ENCODE results near the gene SMC6. TPM values are rescaled to one million over a fixed set of nuclear protein-coding genes. Genes with fewer than 3 reads are reported as not detected.

Gene SMC6
- total and polyA plus RNA-seq, 9 donors: 33.9 to 49.0 (median 38.3) TPM

DNA sequence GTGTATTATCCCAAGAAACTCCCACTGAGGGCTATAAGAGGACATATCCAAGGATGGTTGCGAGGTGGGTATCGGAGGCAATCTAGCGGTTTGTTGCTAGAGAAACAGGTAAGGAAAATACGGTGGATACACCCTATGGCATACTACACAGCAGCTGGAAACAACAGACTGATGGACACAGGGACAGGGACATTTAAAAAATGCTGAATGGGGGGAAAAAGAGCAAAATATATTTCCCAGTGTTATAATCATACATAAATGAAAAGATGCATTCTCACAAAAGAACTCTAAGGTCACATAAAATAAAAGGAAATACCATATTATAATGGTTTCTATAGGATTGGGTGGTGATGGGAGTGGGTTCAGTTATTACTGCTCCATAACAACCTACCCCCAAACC lies 95.9 kb downstream of the SMC6 start:
- Histone ChIP-seq H3K9me3 (replicated peaks; ENCODE audit: control insufficient read depth, low read depth, low read length) (no peaks in the 10 kb centered on the region), H3K4me1 (ENCODE audit: control insufficient read depth, insufficient read depth, low read length) (no peaks in the 10 kb centered on the region), H3K27me3 (ENCODE audit: control insufficient read depth, insufficient read depth, low read length) (no peaks in the 10 kb centered on the region), H3K4me3 (ENCODE audit: low read length) (no peak overlapping the region), H3K27ac (ENCODE audit: low read length) (no peak overlapping the region), H3K36me3 (ENCODE audit: control insufficient read depth, insufficient read depth, low read length) (peaks cover 12% of the 10 kb centered on the region)
- no CpG with 5 or more reads among the region's 4 CpGs for WGBS (ENCODE audit: insufficient coverage)
- no peak for DNase-seq

DNA sequence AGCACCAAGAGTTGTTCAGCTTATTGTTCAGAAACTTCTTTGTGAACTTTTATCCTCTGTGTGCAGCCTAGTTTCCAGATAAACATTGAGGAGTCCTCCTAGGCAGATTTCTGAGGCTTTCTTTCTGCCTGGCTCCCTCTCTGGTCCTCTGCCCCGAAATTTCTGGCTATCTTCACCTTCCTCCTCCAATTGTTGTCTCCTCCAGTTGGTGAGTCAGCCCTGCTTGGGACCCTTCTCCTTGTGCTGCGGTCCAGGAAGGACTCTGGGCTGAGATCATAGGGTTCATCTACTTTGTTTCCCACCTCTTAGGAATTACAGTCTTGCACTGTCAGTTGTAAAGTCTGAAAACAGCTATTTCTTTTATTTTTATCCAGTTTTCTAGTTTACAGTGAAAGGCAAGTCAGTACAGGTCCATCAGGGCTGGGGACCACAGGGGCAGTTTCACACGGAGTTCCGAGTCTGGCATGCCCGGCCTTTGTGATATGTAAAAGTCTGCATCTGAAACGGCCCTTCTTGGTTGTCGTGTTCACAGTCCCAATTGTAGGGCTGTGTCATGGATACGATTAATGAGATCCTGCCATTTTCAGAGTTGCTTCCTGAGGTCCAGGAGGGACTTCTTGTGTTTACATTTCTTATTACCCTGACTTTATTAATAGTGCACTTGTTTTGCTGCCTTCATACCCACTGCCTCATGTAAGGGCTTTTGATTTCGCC lies 100.8 kb downstream of the SMC6 start:
- Histone ChIP-seq H3K4me3 (ENCODE audit: low read length) (no peak overlapping the region), H3K27me3 (ENCODE audit: control insufficient read depth, insufficient read depth, low read length) (no peaks in the 10 kb centered on the region), H3K27ac (ENCODE audit: low read length) (no peak overlapping the region), H3K36me3 (ENCODE audit: control insufficient read depth, insufficient read depth, low read length) (no peaks in the 10 kb centered on the region), H3K9me3 (replicated peaks; ENCODE audit: control insufficient read depth, low read depth, low read length) (no peaks in the 10 kb centered on the region), H3K4me1 (ENCODE audit: control insufficient read depth, insufficient read depth, low read length) (no peaks in the 10 kb centered on the region)
- 87% methylated on average over 8 of the region's 9 CpGs for WGBS (ENCODE audit: insufficient coverage)
- no peak for DNase-seq

DNA sequence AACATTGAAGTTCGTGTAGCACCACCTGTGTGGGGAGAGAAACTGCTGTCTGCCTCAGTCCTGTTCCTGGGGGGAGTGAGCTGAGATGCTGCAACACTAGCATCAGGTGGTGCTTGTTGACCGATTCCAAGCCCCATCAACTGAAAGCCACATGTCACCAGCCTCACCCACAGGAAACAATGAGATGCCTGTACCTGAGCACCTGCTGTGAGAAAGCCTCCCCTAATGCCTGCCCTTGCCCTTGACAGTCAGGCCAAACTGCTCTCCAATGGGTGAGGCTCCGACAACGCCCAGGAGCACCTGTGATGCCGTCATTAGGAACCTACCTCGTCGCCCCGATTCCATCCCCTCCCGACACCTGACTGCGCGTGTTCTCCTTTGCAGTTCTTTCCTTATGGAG lies 104.6 kb downstream of the SMC6 start:
- Histone ChIP-seq H3K4me1 (ENCODE audit: control insufficient read depth, insufficient read depth, low read length) (peaks cover 21% of the 10 kb centered on the region), H3K4me3 (ENCODE audit: low read length) (no peak overlapping the region), H3K27ac (ENCODE audit: low read length) (no peak overlapping the region), H3K27me3 (ENCODE audit: control insufficient read depth, insufficient read depth, low read length) (no peaks in the 10 kb centered on the region), H3K9me3 (replicated peaks; ENCODE audit: control insufficient read depth, low read depth, low read length) (no peaks in the 10 kb centered on the region), H3K36me3 (ENCODE audit: control insufficient read depth, insufficient read depth, low read length) (no peaks in the 10 kb centered on the region)
- 96% methylated on average over 10 of the region's 11 CpGs for WGBS (ENCODE audit: insufficient coverage)
- DNase-seq: no peak

DNA sequence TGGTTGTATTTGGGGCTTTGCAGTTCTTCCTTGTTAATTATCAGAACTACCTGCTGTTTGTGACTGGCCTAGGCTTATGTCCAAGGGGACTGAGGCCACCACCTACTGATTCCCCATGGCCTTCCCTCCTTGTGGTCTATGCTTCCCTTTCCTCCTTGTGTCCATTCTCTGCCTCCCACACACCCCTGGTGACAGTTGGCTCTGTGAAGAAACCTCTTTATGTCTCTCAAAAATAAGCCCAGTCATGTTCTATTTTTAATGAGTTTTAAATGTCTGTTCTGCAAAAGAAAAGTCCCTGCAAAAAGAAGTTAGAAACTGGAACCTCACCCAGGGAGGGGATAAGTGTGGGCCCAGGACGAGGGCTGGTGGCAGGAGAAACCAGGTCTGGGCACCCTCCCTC lies 105.0 kb downstream of the SMC6 start:
- H3K27ac ChIP-seq (ENCODE audit: low read length): no peak overlapping the region
- H3K9me3 ChIP-seq (replicated peaks; ENCODE audit: control insufficient read depth, low read depth, low read length): no peaks in the 10 kb centered on the region
- peaks cover 25% of the 10 kb centered on the region for H3K4me1 ChIP-seq (ENCODE audit: control insufficient read depth, insufficient read depth, low read length)
- no peaks in the 10 kb centered on the region for H3K27me3 ChIP-seq (ENCODE audit: control insufficient read depth, insufficient read depth, low read length)
- 56% methylated on average over 1 of the region's 1 CpG for WGBS (ENCODE audit: insufficient coverage)
- no peaks in the 10 kb centered on the region for H3K36me3 ChIP-seq (ENCODE audit: control insufficient read depth, insufficient read depth, low read length)
- no peak for DNase-seq
- H3K4me3 ChIP-seq (ENCODE audit: low read length): no peak overlapping the region

DNA sequence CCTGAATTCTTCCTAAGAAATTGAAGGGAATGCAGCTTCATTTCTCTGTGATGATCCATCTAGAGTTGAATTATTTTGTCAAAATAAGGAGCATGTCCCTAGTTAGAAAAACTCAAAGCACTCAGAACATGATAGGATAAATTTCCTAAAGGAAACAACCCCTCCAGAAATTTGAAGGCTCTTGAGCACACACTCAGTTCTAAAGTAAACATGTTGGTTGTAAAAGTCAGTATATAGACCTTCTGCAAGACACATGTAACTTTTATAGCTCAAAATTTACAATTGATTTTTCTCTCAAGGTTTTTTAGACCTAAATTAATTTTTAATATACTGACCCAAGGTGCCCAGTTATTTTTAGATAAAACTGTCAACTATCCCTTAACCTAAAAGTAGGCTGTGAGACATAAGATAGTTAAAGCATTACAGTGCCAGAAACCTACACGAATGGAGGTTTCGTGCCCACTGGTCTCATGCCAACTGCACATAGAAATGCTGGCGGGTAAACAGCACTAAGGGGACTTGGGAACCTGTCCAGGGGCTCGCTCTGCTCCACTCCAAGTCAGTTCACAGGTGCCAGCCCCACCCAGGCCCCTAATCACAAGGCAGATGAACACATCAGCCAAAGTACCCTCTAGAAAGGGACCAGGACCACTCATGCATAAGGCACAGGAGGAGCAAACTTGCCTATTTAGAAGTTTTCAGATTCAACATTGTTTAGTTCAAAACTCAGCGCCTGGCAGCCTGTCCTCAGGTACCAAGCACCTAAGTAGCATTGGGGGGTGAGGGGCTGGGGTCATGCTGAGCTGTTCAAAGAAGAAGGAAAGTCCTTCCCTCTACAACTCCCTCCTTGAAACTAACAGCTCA lies 106.5 kb downstream of the SMC6 start:
- DNase-seq: peak; percentile 12
- Histone ChIP-seq H3K4me3 (ENCODE audit: low read length) (no peak overlapping the region), H3K36me3 (ENCODE audit: control insufficient read depth, insufficient read depth, low read length) (no peaks in the 10 kb centered on the region), H3K9me3 (replicated peaks; ENCODE audit: control insufficient read depth, low read depth, low read length) (no peaks in the 10 kb centered on the region), H3K4me1 (ENCODE audit: control insufficient read depth, insufficient read depth, low read length) (peaks cover 34% of the 10 kb centered on the region), H3K27ac (ENCODE audit: low read length) (peak overlapping the region; percentile 9), H3K27me3 (ENCODE audit: control insufficient read depth, insufficient read depth, low read length) (no peaks in the 10 kb centered on the region)
- WGBS (ENCODE audit: insufficient coverage): 41% methylated on average over 4 of the region's 5 CpGs

DNA sequence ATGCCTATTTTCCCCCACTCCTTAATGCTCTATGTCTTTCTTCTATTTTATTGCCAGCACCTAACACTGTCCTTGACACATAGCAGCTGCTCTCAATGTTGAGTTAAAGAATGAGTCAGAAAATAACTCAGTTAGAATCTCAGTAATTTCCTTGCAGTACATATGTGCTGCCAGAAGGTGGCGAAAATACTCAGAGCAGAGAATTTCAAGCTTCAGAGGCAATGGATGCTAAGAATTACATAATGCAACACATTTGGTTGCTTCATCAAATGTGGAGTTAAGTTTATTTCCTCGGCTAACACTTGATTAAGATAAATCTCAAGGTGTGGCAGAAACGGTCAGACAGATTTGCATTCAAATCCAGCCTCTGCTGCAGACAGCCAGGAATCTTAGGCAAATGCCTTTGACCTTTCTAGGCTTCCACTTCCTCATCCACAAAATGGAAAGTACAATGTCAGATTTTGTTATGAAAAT lies 107.5 kb downstream of the SMC6 start:
- Histone ChIP-seq H3K4me1 (ENCODE audit: control insufficient read depth, insufficient read depth, low read length) (peaks cover 34% of the 10 kb centered on the region), H3K9me3 (replicated peaks; ENCODE audit: control insufficient read depth, low read depth, low read length) (no peaks in the 10 kb centered on the region), H3K27me3 (ENCODE audit: control insufficient read depth, insufficient read depth, low read length) (no peaks in the 10 kb centered on the region), H3K4me3 (ENCODE audit: low read length) (no peak overlapping the region), H3K27ac (ENCODE audit: low read length) (no peak overlapping the region), H3K36me3 (ENCODE audit: control insufficient read depth, insufficient read depth, low read length) (no peaks in the 10 kb centered on the region)
- 8% methylated on average over 2 of the region's 3 CpGs for WGBS (ENCODE audit: insufficient coverage)
- peak; percentile 71 for DNase-seq

DNA sequence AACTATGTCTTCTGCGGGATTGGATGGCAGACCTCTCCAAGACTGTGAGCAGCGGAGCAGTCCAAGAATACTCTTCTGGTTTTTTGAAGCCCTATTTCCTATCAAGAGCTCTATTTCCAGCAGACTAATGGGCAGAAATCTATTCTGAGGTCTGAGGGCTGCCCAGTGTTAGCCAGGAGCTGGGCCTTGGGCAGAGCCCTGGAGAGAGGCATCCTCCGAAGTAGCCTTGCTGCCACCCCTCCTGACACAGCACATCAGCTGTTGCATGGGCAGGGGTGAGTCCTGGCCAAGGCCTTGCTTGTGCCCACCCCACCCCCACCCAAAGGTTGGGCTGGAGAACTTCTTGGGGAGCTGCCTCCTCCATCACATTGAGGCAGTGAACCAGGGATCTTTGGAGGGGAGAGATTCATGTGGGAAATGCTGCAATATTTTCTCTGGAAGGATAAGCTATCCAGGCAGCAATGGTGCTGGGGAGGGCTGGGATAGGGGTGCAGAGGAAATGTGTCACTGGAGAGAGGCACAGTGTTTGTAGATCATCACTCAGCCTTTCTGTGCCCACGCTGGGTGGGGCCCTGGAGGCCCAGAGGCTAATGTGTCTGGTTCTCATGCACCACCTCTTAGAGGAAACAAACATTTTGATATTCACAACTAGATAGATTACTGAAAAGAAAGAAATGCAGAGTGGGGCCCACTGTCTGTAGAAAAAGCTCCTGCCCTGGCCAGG lies 108.5 kb downstream of the SMC6 start:
- H3K27me3 ChIP-seq (ENCODE audit: control insufficient read depth, insufficient read depth, low read length): no peaks in the 10 kb centered on the region
- H3K36me3 ChIP-seq (ENCODE audit: control insufficient read depth, insufficient read depth, low read length): no peaks in the 10 kb centered on the region
- DNase-seq: peak; percentile 14
- no peaks in the 10 kb centered on the region for H3K9me3 ChIP-seq (replicated peaks; ENCODE audit: control insufficient read depth, low read depth, low read length)
- peak overlapping the region; percentile 66 for H3K27ac ChIP-seq (ENCODE audit: low read length)
- 89% methylated on average over 2 of the region's 4 CpGs for WGBS (ENCODE audit: insufficient coverage)
- H3K4me1 ChIP-seq (ENCODE audit: control insufficient read depth, insufficient read depth, low read length): peaks cover 34% of the 10 kb centered on the region
- H3K4me3 ChIP-seq (ENCODE audit: low read length): no peak overlapping the region

DNA sequence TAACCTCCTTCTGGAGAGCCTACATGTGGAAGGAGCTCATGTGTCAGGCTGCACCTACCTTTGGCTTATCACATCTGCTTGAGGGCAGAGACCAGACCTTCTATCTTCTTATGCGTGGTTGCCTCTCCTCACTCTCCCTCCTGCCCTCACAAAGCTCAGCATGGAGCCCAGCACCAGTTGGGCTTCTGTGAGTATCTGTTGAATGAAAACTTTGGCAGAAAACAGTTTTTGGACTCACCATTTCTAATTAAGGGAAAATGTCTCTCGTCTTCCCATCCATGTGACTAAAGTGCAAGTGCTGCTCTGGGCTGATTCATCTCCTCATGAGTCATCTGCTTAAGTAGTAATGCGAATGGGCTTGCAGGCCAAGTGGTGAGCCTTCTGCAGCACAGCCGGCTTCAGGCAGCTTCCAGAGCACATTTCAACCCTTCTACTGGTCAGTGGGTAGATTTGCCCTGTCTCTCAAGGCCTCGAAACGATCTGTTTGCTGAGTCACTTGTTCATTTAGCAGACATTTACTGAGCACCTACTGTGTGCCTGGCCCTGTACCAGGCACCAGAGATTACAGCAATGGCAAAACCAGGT lies 110.5 kb downstream of the SMC6 start:
- H3K36me3 ChIP-seq (ENCODE audit: control insufficient read depth, insufficient read depth, low read length): no peaks in the 10 kb centered on the region

DNA sequence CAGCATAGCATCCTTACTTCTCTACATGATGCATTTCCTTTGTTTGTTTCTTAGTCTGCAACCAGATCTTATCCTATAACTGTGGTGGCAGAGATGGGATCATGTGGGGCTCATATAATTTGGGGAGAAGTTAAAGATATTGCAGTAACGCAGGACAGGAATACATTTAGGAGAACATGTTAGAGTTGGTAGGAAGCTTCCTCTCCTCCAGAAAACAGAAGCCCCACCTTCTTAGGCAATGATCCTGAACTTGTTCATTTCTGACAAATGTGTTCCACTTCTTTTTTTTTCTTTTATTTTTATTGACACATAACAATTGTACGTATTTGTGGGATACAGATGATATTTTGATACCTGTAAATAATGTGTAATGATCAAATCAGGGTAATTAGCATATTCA lies 113.2 kb downstream of the SMC6 start:
- no peaks in the 10 kb centered on the region for H3K36me3 ChIP-seq (ENCODE audit: control insufficient read depth, insufficient read depth, low read length)
- no peak overlapping the region for H3K4me3 ChIP-seq (ENCODE audit: low read length)
- H3K27ac ChIP-seq (ENCODE audit: low read length): no peak overlapping the region
- H3K27me3 ChIP-seq (ENCODE audit: control insufficient read depth, insufficient read depth, low read length): no peaks in the 10 kb centered on the region
- H3K4me1 ChIP-seq (ENCODE audit: control insufficient read depth, insufficient read depth, low read length): peaks cover 49% of the 10 kb centered on the region
- no CpG with 5 or more reads among the region's 2 CpGs for WGBS (ENCODE audit: insufficient coverage)
- H3K9me3 ChIP-seq (replicated peaks; ENCODE audit: control insufficient read depth, low read depth, low read length): no peaks in the 10 kb centered on the region
- DNase-seq: no peak

More for the DNA sequence above, 110.5 kb downstream of the SMC6 start:
- WGBS (ENCODE audit: insufficient coverage): 79% methylated on average over 4 of the region's 6 CpGs
- peak; percentile 63 for DNase-seq
- H3K4me3 ChIP-seq (ENCODE audit: low read length): no peak overlapping the region
- H3K27ac ChIP-seq (ENCODE audit: low read length): peak overlapping the region; percentile 66
- H3K9me3 ChIP-seq (replicated peaks; ENCODE audit: control insufficient read depth, low read depth, low read length): no peaks in the 10 kb centered on the region
- H3K4me1 ChIP-seq (ENCODE audit: control insufficient read depth, insufficient read depth, low read length): peaks cover 34% of the 10 kb centered on the region
- H3K27me3 ChIP-seq (ENCODE audit: control insufficient read depth, insufficient read depth, low read length): no peaks in the 10 kb centered on the region
